T-helper 17 cell (primary cell): ENCODE data around the gene FAM240A. TPM values are rescaled to one million over a fixed set of nuclear protein-coding genes. Genes with fewer than 3 reads are reported as not detected.
"Not testable (repeated sequence)": the region's sequence is repeated elsewhere in the genome, so short reads cannot be mapped to it uniquely, and the experiment has no call there.

Experiments used
- ATAC-seq: fragments of 150-1000 bp; cut with Tn5 transposase; 2 replicates; pipeline ENCODE4 v1.10.0; 2021; ENCODE audit warnings: mild to moderate bottlenecking, moderate library complexity
- DNase-seq, 3 donors: peaks; one replicate each; pipeline versions ENCODE4 v3.0.0 to v3.0.0-alpha.2; 2020 to 2021
- H3K9me3 ChIP-seq: one replicate; pipeline ENCODE4 v1.7.0; 2013; ENCODE audit warnings: low read length, mild to moderate bottlenecking; ENCODE audit not compliant: control insufficient read depth, poor library complexity, severe bottlenecking
- H3K27ac Mint-ChIP-seq: one replicate; pipeline ENCODE4 v1.8.0; 2022; ENCODE audit warnings: mild to moderate bottlenecking, moderate library complexity, mixed read lengths
- H3K27me3 Mint-ChIP-seq: one replicate; pipeline ENCODE4 v1.8.0; 2022; ENCODE audit warnings: mixed read lengths
- H3K36me3 Mint-ChIP-seq: one replicate; pipeline ENCODE4 v1.8.0; 2022; ENCODE audit warnings: low read depth, mixed read lengths
- H3K4me1 Mint-ChIP-seq: one replicate; pipeline ENCODE4 v1.8.0; 2022; ENCODE audit warnings: mild to moderate bottlenecking, mixed read lengths
- H3K4me3 Mint-ChIP-seq: one replicate; pipeline ENCODE4 v1.8.0; 2022; ENCODE audit warnings: mild to moderate bottlenecking, moderate library complexity, mixed read lengths
- total RNA-seq, 4 donors: library from RNA in 2 of 4; stranded (reverse) in 2 of 4; gene quantifications; one replicate each; pipeline ENCODE4 v1.2.3 and lab custom pipeline; 2022 to 2026

FAM240A gene
- total RNA-seq, 2 donors from 2014 or later = not detected

DNA sequence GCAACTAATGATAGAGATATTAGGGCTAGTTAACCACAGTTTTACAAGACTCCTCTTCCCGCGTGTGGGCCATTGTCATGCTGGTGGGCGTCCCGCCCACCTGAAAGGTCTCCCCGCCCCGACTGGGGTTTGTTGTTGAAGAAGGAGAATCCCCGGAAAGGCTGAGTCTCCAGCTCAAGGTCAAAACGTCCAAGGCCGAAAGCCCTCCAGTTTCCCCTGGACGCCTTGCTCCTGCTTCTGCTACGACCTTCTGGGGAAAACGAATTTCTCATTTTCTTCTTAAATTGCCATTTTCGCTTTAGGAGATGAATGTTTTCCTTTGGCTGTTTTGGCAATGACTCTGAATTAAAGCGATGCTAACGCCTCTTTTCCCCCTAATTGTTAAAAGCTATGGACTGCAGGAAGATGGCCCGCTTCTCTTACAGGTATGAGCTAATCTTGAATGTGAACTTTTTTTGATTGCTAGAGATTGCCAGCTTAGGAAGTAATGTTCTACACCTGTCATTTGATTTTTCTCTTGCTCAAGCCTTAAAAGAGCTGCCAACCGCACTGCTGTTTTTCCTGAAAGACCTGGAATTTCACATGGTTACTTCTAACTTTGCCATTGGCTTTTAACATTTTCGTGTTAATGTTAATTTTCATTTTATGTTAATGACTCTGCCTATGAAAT lies 34.6 kb upstream of the FAM240A start:
- not testable (repeated sequence) for DNase-seq, H3K4me1 Mint-ChIP-seq, H3K9me3 ChIP-seq, H3K27ac Mint-ChIP-seq, H3K4me3 Mint-ChIP-seq, ATAC-seq, H3K36me3 Mint-ChIP-seq
- H3K27me3 Mint-ChIP-seq = peaks cover 17% of the 10 kb centered on the region

DNA sequence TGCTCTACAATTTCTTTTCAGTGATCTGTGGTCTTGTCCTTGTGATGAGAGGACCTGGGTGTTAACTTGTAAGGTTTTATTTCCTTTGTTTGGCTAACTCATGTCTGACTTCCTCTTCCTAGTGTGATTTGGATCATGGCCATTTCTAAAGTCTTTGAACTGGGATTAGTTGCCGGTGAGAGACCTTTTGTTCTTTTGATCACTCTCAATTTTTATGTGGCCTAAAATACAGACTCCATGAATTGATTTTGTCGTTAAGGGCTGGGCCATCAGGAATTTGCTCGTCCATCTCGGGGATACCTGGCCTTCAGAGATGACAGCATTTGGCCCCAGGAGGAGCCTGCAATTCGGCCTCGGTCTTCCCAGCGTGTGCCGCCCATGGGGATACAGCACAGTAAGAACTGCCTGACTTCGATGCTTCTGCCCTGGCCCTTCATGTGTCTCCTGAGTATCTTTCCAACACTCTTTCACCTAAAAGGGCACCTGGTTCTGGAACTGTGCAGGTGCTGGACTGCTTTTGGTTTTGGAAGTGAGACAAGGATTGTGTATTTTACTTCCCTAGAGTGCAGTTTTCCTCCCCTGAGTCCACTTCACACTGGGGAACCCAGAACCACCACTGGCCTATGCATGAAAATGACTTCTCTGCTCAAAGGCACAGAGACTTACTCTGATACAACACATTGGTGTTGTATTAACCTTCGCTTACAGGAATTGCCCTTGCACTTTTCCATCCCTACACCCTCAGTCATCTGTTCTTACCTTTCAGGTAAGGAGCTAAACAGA lies 33.2 kb upstream of the FAM240A start:
- Mint-ChIP-seq H3K27me3 (peaks cover 22% of the 10 kb centered on the region), H3K4me3 (no peak overlapping the region), H3K36me3 (no peaks in the 10 kb centered on the region), H3K27ac (no peak overlapping the region), H3K4me1 (peaks cover 5% of the 10 kb centered on the region)
- ATAC-seq (no peak), DNase-seq (no peak)
- H3K9me3 ChIP-seq = no peaks in the 10 kb centered on the region

DNA sequence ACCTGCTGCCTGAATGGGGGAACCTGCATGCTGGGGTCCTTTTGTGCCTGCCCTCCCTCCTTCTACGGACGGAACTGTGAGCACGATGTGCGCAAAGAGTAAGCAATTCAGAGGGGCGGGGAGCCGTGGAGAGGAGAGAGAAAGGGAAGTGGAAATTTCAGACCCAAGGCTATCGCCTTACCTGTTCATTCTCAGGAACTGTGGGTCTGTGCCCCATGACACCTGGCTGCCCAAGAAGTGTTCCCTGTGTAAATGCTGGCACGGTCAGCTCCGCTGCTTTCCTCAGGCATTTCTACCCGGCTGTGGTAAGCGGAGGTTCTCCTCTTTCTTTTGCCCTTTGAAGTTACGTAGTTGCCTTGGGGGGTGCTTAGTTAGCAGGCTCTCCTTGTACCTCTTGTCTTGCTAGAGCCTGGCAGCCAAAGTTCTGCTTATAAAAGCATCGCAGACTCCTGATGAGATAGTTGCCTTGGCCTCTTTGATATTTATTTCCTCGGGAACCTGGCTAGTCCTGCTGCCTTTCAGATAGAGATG lies 32.5 kb upstream of the FAM240A start:
- DNase-seq = no peak
- no peaks in the 10 kb centered on the region for H3K9me3 ChIP-seq
- H3K27me3 Mint-ChIP-seq = peaks cover 24% of the 10 kb centered on the region
- no peak for ATAC-seq
- peaks cover 5% of the 10 kb centered on the region for H3K4me1 Mint-ChIP-seq
- no peak overlapping the region for H3K27ac Mint-ChIP-seq
- no peak overlapping the region for H3K4me3 Mint-ChIP-seq
- H3K36me3 Mint-ChIP-seq = no peaks in the 10 kb centered on the region

DNA sequence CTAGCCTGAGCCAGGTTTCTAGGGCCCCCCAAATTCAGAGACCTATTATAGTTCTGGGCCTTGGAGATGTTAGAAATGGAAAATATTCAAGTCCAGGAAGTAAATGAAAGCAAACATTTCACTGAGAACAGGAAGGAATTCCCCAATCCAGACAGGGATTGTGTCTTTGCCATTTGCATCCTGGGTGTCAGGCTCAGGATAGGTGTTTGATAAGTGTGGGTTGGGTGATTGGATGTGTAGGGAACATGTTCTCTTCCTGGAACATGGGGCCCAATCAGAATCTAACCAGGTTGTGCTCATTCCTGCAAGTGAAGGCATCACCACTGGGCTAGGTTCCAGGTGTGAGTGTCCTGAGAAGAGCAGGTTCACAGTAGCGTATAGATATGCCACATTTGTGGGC lies 31.6 kb upstream of the FAM240A start:
- Mint-ChIP-seq H3K36me3 (no peaks in the 10 kb centered on the region), H3K4me1 (peaks cover 5% of the 10 kb centered on the region), H3K4me3 (no peak overlapping the region), H3K27ac (no peak overlapping the region), H3K27me3 (peaks cover 28% of the 10 kb centered on the region)
- H3K9me3 ChIP-seq = no peaks in the 10 kb centered on the region
- DNase-seq = no peak
- ATAC-seq = no peak

DNA sequence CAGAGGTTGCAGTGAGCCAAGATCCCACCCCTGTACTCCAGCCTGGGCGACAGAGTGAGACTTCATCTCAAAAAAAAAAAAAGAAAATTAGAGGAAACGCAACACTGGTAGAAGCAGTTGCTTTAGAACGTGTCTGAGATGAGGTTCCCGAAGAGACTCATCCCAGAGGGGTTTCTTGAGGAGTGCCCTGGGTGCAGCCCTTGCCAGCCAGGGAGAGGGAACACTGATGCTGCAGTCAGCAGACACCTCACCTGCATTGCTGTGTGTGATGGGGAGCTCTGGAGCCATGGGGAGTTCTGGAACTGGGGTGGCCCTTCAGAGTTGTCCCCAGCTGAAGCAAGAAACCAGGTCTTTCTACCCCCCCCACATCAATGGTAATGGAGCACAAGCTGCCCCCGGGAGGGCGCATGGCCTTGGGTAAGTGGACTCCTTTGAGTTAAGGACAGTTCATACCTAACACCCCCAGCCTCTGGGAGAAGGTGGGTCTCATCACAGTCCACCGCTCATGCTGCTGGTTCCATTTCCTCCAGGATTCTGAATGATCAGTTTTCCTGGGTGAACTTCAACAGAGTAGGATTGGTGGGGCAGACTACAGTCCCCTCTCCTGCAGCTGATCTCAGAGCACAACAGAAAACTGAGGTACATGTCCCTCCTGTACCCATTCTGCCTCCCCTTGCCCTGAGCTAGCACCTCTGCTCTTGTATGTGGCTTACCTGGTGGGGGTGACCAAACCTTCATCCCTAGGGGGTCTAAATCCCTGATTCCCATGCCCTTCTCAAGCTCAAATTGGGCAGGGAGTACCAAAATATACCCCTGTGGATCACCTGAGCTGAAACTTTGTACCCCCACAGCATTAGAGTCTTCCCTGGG lies 27.5 kb upstream of the FAM240A start:
- Mint-ChIP-seq H3K4me1 (peaks cover 8% of the 10 kb centered on the region), H3K36me3 (peaks cover 3% of the 10 kb centered on the region), H3K4me3 (no peak overlapping the region), H3K27ac (no peak overlapping the region), H3K27me3 (peaks cover 53% of the 10 kb centered on the region)
- DNase-seq = no peak
- no peaks in the 10 kb centered on the region for H3K9me3 ChIP-seq
- no peak for ATAC-seq

DNA sequence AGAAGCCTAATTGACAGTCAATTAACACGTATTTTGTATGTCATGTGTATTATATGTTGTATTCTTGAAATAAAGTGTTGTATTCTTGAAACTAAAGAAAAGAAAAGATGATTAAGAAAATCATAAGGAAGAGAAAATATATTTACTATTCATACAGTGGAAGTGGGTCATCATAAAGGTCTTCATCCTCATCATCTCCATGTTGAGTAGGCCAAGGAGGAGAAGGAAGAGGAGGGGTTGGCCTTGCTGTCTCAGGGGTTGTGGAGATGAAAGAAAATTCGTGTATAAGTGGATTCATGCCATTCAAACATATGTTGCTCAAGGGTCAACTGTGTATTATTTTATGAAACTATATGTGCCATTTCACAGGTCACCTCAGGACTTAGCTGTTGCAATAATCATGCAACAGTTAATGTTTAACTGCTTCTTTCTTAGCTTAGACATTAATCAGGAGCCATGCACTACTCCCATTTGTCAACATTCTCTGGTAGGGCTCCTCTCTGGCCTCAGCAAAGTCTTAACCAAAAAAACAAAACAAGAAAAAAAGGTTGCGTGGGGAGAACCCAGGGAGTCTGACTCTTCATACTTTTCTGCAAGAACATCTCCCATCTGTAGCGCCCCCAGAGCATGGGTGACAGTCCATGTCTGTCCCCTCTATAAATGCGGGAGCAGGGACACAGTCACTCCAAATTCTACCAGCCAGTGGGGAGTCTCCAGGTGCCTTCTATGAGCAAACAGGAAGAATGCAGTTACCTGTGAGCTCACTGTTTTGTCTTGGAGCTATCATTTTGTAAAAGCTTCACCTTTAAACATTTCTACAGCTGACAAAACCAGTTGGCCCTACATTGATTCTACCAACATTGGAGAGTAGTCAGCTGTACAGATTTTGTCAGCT lies 26.3 kb upstream of the FAM240A start:
- H3K27ac Mint-ChIP-seq = no peak overlapping the region
- no peak for ATAC-seq
- H3K4me3 Mint-ChIP-seq = no peak overlapping the region
- H3K27me3 Mint-ChIP-seq = peaks cover 57% of the 10 kb centered on the region
- no peak for DNase-seq
- H3K4me1 Mint-ChIP-seq = peaks cover 10% of the 10 kb centered on the region
- H3K9me3 ChIP-seq = no peaks in the 10 kb centered on the region
- peaks cover 3% of the 10 kb centered on the region for H3K36me3 Mint-ChIP-seq

DNA sequence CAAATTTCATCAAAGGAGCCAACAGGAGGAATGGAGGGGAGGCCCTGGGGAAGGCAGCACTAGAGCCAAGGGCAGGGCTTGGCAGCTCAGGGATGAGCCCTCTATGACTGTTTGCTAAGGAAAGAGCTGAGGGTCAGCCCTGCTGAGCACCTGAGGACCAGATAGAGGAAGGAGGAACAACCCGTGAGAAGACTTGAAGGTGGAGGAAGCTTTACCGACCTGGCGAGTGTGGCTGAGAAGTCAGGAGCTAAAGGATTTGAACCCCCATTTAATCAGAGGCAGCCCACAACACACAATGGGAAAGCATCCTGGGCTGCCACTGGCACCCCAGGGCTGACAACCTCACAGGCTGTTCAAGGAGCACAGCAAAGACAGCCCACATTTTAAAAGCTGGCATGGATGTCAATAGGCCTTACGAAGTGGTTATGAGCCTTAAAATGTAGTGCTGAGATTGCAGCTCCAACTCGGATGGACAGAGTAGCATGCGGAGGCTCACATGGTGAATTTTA lies 25.5 kb upstream of the FAM240A start:
- no peak overlapping the region for H3K27ac Mint-ChIP-seq
- H3K27me3 Mint-ChIP-seq = peaks cover 56% of the 10 kb centered on the region
- no peak overlapping the region for H3K4me3 Mint-ChIP-seq
- H3K36me3 Mint-ChIP-seq = peaks cover 3% of the 10 kb centered on the region
- peaks cover 10% of the 10 kb centered on the region for H3K4me1 Mint-ChIP-seq
- no peaks in the 10 kb centered on the region for H3K9me3 ChIP-seq
- ATAC-seq (no peak), DNase-seq (no peak)

DNA sequence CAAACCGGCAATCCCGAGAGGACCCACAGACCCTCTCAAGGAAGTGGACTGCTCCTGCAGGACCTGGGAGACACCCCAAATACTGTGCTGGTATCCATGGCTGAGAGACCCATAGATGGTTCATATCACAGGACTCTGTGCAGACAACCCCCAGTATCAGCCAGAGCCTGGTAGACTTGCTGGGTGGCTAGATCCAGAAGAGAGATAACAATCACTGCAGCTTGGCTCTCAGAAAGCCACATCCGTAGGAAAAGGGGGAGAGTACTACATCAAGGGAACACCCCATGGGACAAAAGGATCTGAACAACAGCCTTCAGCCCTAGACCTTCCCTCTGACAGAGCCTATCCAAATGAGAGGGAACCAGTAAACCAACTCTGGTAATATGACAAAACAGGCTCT lies 25.1 kb upstream of the FAM240A start:
- H3K4me1 Mint-ChIP-seq, H3K9me3 ChIP-seq, H3K4me3 Mint-ChIP-seq, H3K36me3 Mint-ChIP-seq, H3K27ac Mint-ChIP-seq, DNase-seq, ATAC-seq: not testable (repeated sequence)
- peaks cover 61% of the 10 kb centered on the region for H3K27me3 Mint-ChIP-seq

DNA sequence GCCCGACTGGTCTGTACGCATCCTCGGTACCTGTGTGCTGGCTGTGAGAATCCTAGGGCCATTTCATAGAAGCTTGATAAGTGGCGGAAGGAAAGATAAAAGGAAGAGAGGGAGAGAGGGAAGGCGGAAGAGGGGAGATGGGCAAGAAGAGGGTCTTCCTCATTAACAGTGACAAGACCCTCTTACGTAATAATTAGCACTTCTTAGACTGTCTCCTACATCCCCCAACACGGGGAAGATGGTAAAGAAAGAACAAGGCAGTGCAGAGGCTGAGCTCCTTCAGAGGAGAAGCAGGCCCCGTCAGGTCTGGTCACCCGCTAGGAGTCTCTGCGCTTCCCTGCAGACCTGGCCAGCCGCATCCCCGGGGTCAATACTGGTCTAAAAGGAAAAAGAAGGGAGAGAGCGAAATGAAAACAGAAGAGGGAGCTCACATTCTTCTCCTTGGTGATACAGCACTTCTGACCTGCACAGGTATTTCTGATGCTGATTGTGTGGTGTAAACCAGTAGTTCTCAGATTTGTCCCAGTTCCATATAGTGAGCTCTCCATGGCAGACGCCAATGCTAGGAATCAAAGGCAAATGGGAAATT lies 19.0 kb upstream of the FAM240A start:
- Mint-ChIP-seq H3K4me1 (peaks cover 8% of the 10 kb centered on the region), H3K27ac (no peak overlapping the region), H3K36me3 (peaks cover 3% of the 10 kb centered on the region), H3K27me3 (peaks cover 33% of the 10 kb centered on the region), H3K4me3 (no peak overlapping the region)
- DNase-seq (no peak), ATAC-seq (no peak)
- H3K9me3 ChIP-seq = no peaks in the 10 kb centered on the region

DNA sequence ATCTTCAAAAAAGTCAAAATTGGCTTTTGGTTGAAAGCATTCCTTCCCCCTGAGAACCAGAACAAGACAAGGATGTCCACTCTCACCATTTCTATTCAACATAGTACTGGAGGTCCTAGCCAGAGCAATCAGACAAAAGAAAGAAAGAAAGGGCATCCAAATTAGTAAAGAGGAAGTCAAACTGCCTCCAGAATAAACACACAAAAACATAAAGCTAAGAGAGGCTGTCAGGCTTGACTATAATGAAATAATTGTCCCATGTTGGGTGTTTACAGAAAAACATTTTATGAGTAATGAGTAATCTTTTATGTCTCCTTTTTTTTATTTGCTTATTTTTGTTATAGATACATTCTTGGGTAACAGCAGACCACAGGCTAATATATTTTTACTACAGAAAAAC lies 18.3 kb upstream of the FAM240A start:
- H3K9me3 ChIP-seq = no peaks in the 10 kb centered on the region
- Mint-ChIP-seq H3K4me3 (no peak overlapping the region), H3K4me1 (peaks cover 8% of the 10 kb centered on the region), H3K27me3 (peaks cover 27% of the 10 kb centered on the region), H3K36me3 (no peaks in the 10 kb centered on the region), H3K27ac (no peak overlapping the region)
- DNase-seq (no peak), ATAC-seq (no peak)

DNA sequence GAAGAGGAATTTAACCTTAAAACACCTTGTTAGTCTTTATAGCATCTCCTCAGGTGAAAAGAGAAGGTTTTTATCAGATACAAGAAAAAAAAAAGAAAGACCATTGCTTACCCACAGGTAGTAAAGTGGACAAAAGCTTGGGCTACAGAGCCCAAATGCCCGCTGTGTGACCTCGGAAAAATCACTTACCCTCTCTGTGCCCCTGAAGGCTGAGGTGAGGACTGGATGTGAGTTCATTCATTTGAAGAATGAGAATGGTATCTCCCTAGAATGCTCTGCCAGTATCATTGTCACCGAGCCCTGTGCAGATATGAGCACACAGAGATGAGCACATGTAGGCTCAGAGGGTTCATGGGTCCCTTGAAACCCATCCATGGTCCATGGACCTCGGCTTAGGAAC lies 17.6 kb upstream of the FAM240A start:
- DNase-seq (no peak), ATAC-seq (no peak)
- no peaks in the 10 kb centered on the region for H3K36me3 Mint-ChIP-seq
- no peaks in the 10 kb centered on the region for H3K9me3 ChIP-seq
- H3K27ac Mint-ChIP-seq = no peak overlapping the region
- peaks cover 8% of the 10 kb centered on the region for H3K4me1 Mint-ChIP-seq
- no peak overlapping the region for H3K4me3 Mint-ChIP-seq
- peaks cover 22% of the 10 kb centered on the region for H3K27me3 Mint-ChIP-seq

DNA sequence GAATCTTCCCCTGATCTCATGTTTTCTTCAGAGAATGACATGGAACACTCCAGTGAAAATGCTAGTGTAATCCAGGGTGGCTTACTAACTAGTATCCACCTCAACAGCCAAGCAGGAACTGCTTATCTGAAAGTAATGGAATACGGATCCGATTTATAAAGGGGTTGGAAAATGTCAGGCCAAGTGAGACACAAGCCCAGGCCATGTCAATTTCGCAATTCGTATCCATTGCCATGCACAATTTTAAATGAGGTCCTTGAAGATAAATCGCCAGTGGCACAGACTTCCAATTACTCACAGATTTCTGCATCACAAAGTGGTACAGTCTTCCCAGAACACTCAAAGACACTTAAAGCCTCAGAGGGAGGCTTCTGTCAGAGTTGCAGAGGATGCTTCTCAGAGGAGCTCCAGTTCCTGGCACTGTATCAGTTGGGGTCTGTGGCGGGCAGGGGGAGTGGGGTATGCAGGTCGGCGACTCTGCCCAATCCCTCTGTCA lies 16.5 kb upstream of the FAM240A start:
- no peak overlapping the region for H3K27ac Mint-ChIP-seq
- H3K36me3 Mint-ChIP-seq = no peaks in the 10 kb centered on the region
- no peak for ATAC-seq
- H3K9me3 ChIP-seq = no peaks in the 10 kb centered on the region
- DNase-seq = no peak
- H3K27me3 Mint-ChIP-seq = peaks cover 18% of the 10 kb centered on the region
- H3K4me1 Mint-ChIP-seq = peaks cover 6% of the 10 kb centered on the region
- no peak overlapping the region for H3K4me3 Mint-ChIP-seq
